HG03342 (cell line): Measurements from ENCODE around the gene TRIM45.
A peak's percentile ranks its signal among the peaks of the same experiment; 100 is the strongest.
"Not testable (repeated sequence)": the region's sequence is repeated elsewhere in the genome, so short reads cannot be mapped to it uniquely, and the experiment has no call there.

Experiments
- ATAC-seq: cut with Tn5 transposase; IDR thresholded peaks from one replicate; pipeline ENCODE4 v1.9.1; 2021; ENCODE audit warnings: mild to moderate bottlenecking, moderate library complexity; ENCODE audit not compliant: unreplicated experiment

The TRIM45 gene

GRCh38 chr1:117101858-117102257, 19.7 kb downstream of the TRIM45 start:
- ATAC-seq = not testable (repeated sequence)

GRCh38 chr1:117101334-117101733, 20.2 kb downstream of the TRIM45 start:
- ATAC-seq = no peak

- no peak for ATAC-seq
Observed at GRCh38 chr1:117098287-117098890, 23.2 kb downstream of the TRIM45 start.

GRCh38 chr1:117097443-117097842, 24.1 kb downstream of the TRIM45 start:
- no peak for ATAC-seq

- ATAC-seq = no peak
Observed at GRCh38 chr1:117096951-117097408, 24.6 kb downstream of the TRIM45 start.

GRCh38 chr1:117094841-117095604, 26.5 kb downstream of the TRIM45 start:
- no peak for ATAC-seq

GRCh38 chr1:117093870-117094621, 27.5 kb downstream of the TRIM45 start:
- peak; percentile 89 for ATAC-seq

- no peak for ATAC-seq
Observed at GRCh38 chr1:117093091-117093534, 28.4 kb downstream of the TRIM45 start.

- no peak for ATAC-seq
Observed at GRCh38 chr1:117092594-117092993, 29.0 kb downstream of the TRIM45 start.

GRCh38 chr1:117089996-117090395, 31.6 kb downstream of the TRIM45 start:
- no peak for ATAC-seq

- no peak for ATAC-seq
Observed at GRCh38 chr1:117087686-117088085, 33.9 kb downstream of the TRIM45 start.

GRCh38 chr1:117084231-117084630, 37.3 kb downstream of the TRIM45 start:
- ATAC-seq = no peak

- no peak for ATAC-seq
Observed at GRCh38 chr1:117079737-117080136, 41.8 kb downstream of the TRIM45 start.

- ATAC-seq = no peak
Observed at GRCh38 chr1:117077267-117077666, 44.3 kb downstream of the TRIM45 start.

- no peak for ATAC-seq
Observed at GRCh38 chr1:117076648-117077047, 44.9 kb downstream of the TRIM45 start.

- no peak for ATAC-seq
Observed at GRCh38 chr1:117070124-117070523, 51.4 kb downstream of the TRIM45 start.

- ATAC-seq = no peak
Observed at GRCh38 chr1:117069220-117069844, 52.2 kb downstream of the TRIM45 start.

- ATAC-seq = no peak
Observed at GRCh38 chr1:117068580-117068979, 53.0 kb downstream of the TRIM45 start.

GRCh38 chr1:117067533-117068370, 53.8 kb downstream of the TRIM45 start:
- peak; percentile 56 for ATAC-seq

- no peak for ATAC-seq
Observed at GRCh38 chr1:117066367-117066766, 55.2 kb downstream of the TRIM45 start.
